H1 (cell line): Measurements from ENCODE around the gene SLC17A6.

Source experiments
- ASH2L ChIP-seq: fragments of 200-600, 300-600 bp; sonication (generic); IDR thresholded peaks from one replicate; pipeline ENCODE4 v1.7.1; 2017; ENCODE audit warnings: low read length
- CTCF ChIP-seq, 3 experiments: IDR thresholded peaks; 1 replicate in 2 of 3; 2 replicates in 1 of 3; pipeline versions ENCODE4 v1.5.1 to v1.6.1; 2011; ENCODE audit warnings: low read length in 3 of 3, mild to moderate bottlenecking in 3 of 3, inconsistent platforms in 2 of 3, low read depth in 1 of 3, moderate library complexity in 1 of 3; ENCODE audit not compliant: insufficient read depth in 1 of 3; ENCODE audit errors: control extremely low read depth in 1 of 3
- MAX ChIP-seq: IDR thresholded peaks from 2 replicates; pipeline ENCODE4 v1.6.1; 2012; ENCODE audit warnings: inconsistent platforms
- PHF8 ChIP-seq: fragments of 200-600 bp; sonication (generic); conservative IDR thresholded peaks from 2 replicates; pipeline ENCODE4 v1.7.1; 2012; ENCODE audit warnings: low read depth, mild to moderate bottlenecking, inconsistent platforms, low read length, moderate library complexity
- POLR2A ChIP-seq, 2 experiments: IDR thresholded peaks; 1 replicate in 1 of 2; 2 replicates in 1 of 2; pipeline ENCODE4 v1.6.1; 2011; ENCODE audit warnings: low read depth in 2 of 2, low read length in 2 of 2, mild to moderate bottlenecking in 2 of 2; ENCODE audit errors: control extremely low read depth in 1 of 2
- RAD21 ChIP-seq, 2 experiments: IDR thresholded peaks in 1 of 2; conservative IDR thresholded peaks in 1 of 2; 2 replicates each; pipeline ENCODE4 v1.6.1; 2011; ENCODE audit warnings: low read depth in 2 of 2, low read length in 2 of 2, improper control_type of control experiment in 1 of 2, inconsistent platforms in 1 of 2, mild to moderate bottlenecking in 1 of 2, moderate library complexity in 1 of 2
- RBBP5 ChIP-seq: IDR thresholded peaks from 2 replicates; pipeline ENCODE4 v1.7.1; 2012; ENCODE audit warnings: low read depth, mild to moderate bottlenecking, inconsistent platforms, low read length, moderate library complexity, borderline replicate concordance
- RFX5 ChIP-seq: IDR thresholded peaks from 2 replicates; pipeline ENCODE4 v1.6.1; 2011; ENCODE audit warnings: low read depth, low read length, improper control_type of control experiment, borderline replicate concordance
- TCF12 ChIP-seq: IDR thresholded peaks from 2 replicates; pipeline ENCODE4 v1.6.1; 2011; ENCODE audit warnings: low read depth, mild to moderate bottlenecking, low read length
- YY1 ChIP-seq: IDR thresholded peaks from 2 replicates; pipeline ENCODE4 v1.6.1; 2011; ENCODE audit warnings: low read depth, mild to moderate bottlenecking, low read length

- TF ChIP-seq ASH2L (no peak), MAX (no peak), RAD21 (IDR thresholded peaks at IDR 0.05 in 1 of 2, conservative IDR thresholded peaks at IDR 0.05 in 1 of 2; ENCODE audit: low read depth in 2 of 2, low read length in 2 of 2) (no peak), POLR2A (IDR thresholded peaks at IDR 0.05; ENCODE audit: control extremely low read depth in 1 of 2, low read depth in 2 of 2, low read length in 2 of 2) (no peak), RFX5 (no peak), CTCF (IDR thresholded peaks at IDR 0.05; ENCODE audit: control extremely low read depth in 1 of 3, insufficient read depth in 1 of 3, low read depth in 1 of 3, low read length in 3 of 3) (no peak), RBBP5 (no peak), TCF12 (no peak), YY1 (no peak), PHF8 (no peak)
Observed at GRCh38 chr11:22392561-22392960, 54.4 kb downstream of the SLC17A6 start.
